Measurements from ENCODE around the gene OPN5. TPM values are rescaled to one million over a fixed set of nuclear protein-coding genes. Genes with fewer than 3 reads are reported as not detected.

The OPN5 gene
- total RNA-seq: not detected in 2 replicates

- no peak for TF ChIP-seq CTCF (IDR thresholded peaks at IDR 0.05)
- Mint-ChIP-seq H3K4me1 (peaks cover 5% of the 10 kb centered on the region), H3K27me3 (peaks cover 16% of the 10 kb centered on the region), H3K27ac (no peak within 1 kb of the TSS), H3K9me3 (no peaks in the 10 kb centered on the region), H3K4me3 (no peak within 1 kb of the TSS), H3K36me3 (ENCODE audit: low read depth) (no peaks in the 10 kb centered on the region)
- intact Hi-C loops (cut with micrococcal nuclease): no loop called here
- ChIA-PET POLR2A (no interaction called here), CTCF (interaction anchor here (2.6 to 4.1 kb wide), 3 partner anchors 8 to 368 kb away, joined by 8 to 26 read pairs (median 19); no protein-coding TSS in a partner anchor)
- no peak for ATAC-seq (ENCODE audit: low read depth)
- DNase-seq: no peak
These were observed at the start of gene OPN5 for GRCh38 chr6:47781732-47782131. OPN5 (plus strand) TSS chr6:47782032; CDS start chr6:47782067, 35 bp downstream.

- POLR2A ChIA-PET: no interaction called here
- Mint-ChIP-seq H3K9me3 (no peaks in the 10 kb centered on the region), H3K27ac (no peak overlapping the region), H3K36me3 (ENCODE audit: low read depth) (no peaks in the 10 kb centered on the region), H3K4me1 (no peaks in the 10 kb centered on the region), H3K4me3 (no peak overlapping the region), H3K27me3 (peaks cover 2% of the 10 kb centered on the region)
- no peak for DNase-seq
- intact Hi-C loops (cut with micrococcal nuclease): loop anchor here (1.0 kb wide), 2 partner anchors 103 to 320 kb away; no protein-coding TSS in a partner anchor
- CTCF ChIA-PET: interaction anchor here (0.8 to 2.5 kb wide), 7 partner anchors 9 to 326 kb away, joined by 3 to 20 read pairs (median 4); no protein-coding TSS in a partner anchor
- no peak for TF ChIP-seq CTCF (IDR thresholded peaks at IDR 0.05)
- ATAC-seq (ENCODE audit: low read depth): no peak
These were observed 47.8 kb upstream of the OPN5 start for GRCh38 chr6:47733879-47734558.

GRCh38 chr6:47734831-47735481 lies 46.9 kb upstream of the OPN5 start:
- Mint-ChIP-seq H3K27ac (no peak overlapping the region), H3K4me1 (no peaks in the 10 kb centered on the region), H3K9me3 (no peaks in the 10 kb centered on the region), H3K36me3 (ENCODE audit: low read depth) (no peaks in the 10 kb centered on the region), H3K4me3 (no peak overlapping the region), H3K27me3 (peaks cover 2% of the 10 kb centered on the region)
- POLR2A ChIA-PET: no interaction called here
- CTCF ChIA-PET: interaction anchor here (0.8 to 2.5 kb wide), 7 partner anchors 10 to 326 kb away, joined by 3 to 20 read pairs (median 4); no protein-coding TSS in a partner anchor
- intact Hi-C loops (cut with micrococcal nuclease): loop anchor here (1.0 kb wide), 2 partner anchors 104 to 321 kb away; no protein-coding TSS in a partner anchor
- DNase-seq: no peak
- TF ChIP-seq CTCF (IDR thresholded peaks at IDR 0.05): no peak
- no peak for ATAC-seq (ENCODE audit: low read depth)

GRCh38 chr6:47736083-47736700 lies 45.6 kb upstream of the OPN5 start:
- no peak overlapping the region for H3K27ac Mint-ChIP-seq
- H3K9me3 Mint-ChIP-seq: no peaks in the 10 kb centered on the region
- ATAC-seq (ENCODE audit: low read depth) (no peak), DNase-seq (no peak)
- no peaks in the 10 kb centered on the region for H3K36me3 Mint-ChIP-seq (ENCODE audit: low read depth)
- H3K4me1 Mint-ChIP-seq: no peaks in the 10 kb centered on the region
- ChIA-PET CTCF (interaction anchor here (0.9 kb wide), 1 partner anchor 105 kb away, joined by 3 read pairs; no protein-coding TSS in a partner anchor), POLR2A (no interaction called here)
- no peak for TF ChIP-seq CTCF (IDR thresholded peaks at IDR 0.05)
- H3K4me3 Mint-ChIP-seq: no peak overlapping the region
- intact Hi-C loops (cut with micrococcal nuclease): no loop called here
- peaks cover 2% of the 10 kb centered on the region for H3K27me3 Mint-ChIP-seq

GRCh38 chr6:47737406-47737805 lies 44.4 kb upstream of the OPN5 start:
- no peaks in the 10 kb centered on the region for H3K36me3 Mint-ChIP-seq (ENCODE audit: low read depth)
- TF ChIP-seq CTCF (IDR thresholded peaks at IDR 0.05): no peak
- no peak overlapping the region for H3K27ac Mint-ChIP-seq
- no peak overlapping the region for H3K4me3 Mint-ChIP-seq
- ChIA-PET CTCF (no interaction called here), POLR2A (no interaction called here)
- no peak for ATAC-seq (ENCODE audit: low read depth)
- intact Hi-C loops (cut with micrococcal nuclease): no loop called here
- no peak for DNase-seq
- no peaks in the 10 kb centered on the region for H3K9me3 Mint-ChIP-seq
- H3K27me3 Mint-ChIP-seq: peaks cover 2% of the 10 kb centered on the region
- H3K4me1 Mint-ChIP-seq: no peaks in the 10 kb centered on the region

Measured in activated B cell treated with CpG ODN at 0.5 μM for 24 hours (primary cell).